OCI-LY3 (cell line): ENCODE results near the gene MSI2.

Experiments used
- CTCF ChIP-seq: fragments of 200-600, 300-600 bp; sonication (generic); IDR thresholded peaks from 2 replicates; pipeline ENCODE4 v1.5.1; 2014; ENCODE audit warnings: antibody characterized with exemption, low read length, low read depth
- EZH2phosphoT487 ChIP-seq: fragments of 200-600 bp; shearing (Covaris generic); IDR thresholded peaks from 2 replicates; pipeline ENCODE4 v1.6.1; 2018; ENCODE audit warnings: antibody characterized with exemption, mixed run types, low read depth

GRCh38 chr17:57609878-57610270, 353.6 kb downstream of the MSI2 start:
- TF ChIP-seq CTCF (no peak), EZH2phosphoT487 (no peak)
